HEK293 (cell line): ENCODE data around the gene RAD54L.

Experiments used
- SCRT2 ChIP-seq: fragments of 450-650 bp; formaldehyde crosslinking; IDR thresholded peaks from 2 replicates; pipeline ENCODE4 v1.5.1; 2016; ENCODE audit warnings: missing biosample characterization, missing genetic modification characterization
- ZFP37 ChIP-seq: fragments of 450-650 bp; formaldehyde crosslinking; IDR thresholded peaks from 2 replicates; pipeline ENCODE4 v1.5.1; 2016; ENCODE audit warnings: missing biosample characterization, missing genetic modification characterization
- ZNF121 ChIP-seq: fragments of 450-650 bp; formaldehyde crosslinking; IDR thresholded peaks from 2 replicates; pipeline ENCODE4 v1.5.1; 2016; ENCODE audit warnings: missing biosample characterization, missing genetic modification characterization
- ZNF292 ChIP-seq: fragments of 450-650 bp; formaldehyde crosslinking; IDR thresholded peaks from 2 replicates; pipeline ENCODE4 v1.5.1; 2016; ENCODE audit warnings: low read depth, missing biosample characterization, missing genetic modification characterization, borderline replicate concordance
- ZNF341 ChIP-seq: fragments of 450-650 bp; formaldehyde crosslinking; IDR thresholded peaks from 2 replicates; pipeline ENCODE4; 2016; ENCODE audit warnings: low read depth, missing biosample characterization, missing genetic modification characterization
- ZNF423 ChIP-seq: fragments of 450-650 bp; formaldehyde crosslinking; IDR thresholded peaks from 2 replicates; pipeline ENCODE4 v1.5.1; 2016; ENCODE audit warnings: missing biosample characterization, missing genetic modification characterization
- ZNF596 ChIP-seq: fragments of 450-650 bp; IDR thresholded peaks from 2 replicates; pipeline ENCODE4 v1.5.0; 2018; ENCODE audit warnings: missing biosample characterization, mild to moderate bottlenecking, missing genetic modification characterization, moderate library complexity
- ZNF704 ChIP-seq: fragments of 450-650 bp; formaldehyde crosslinking; IDR thresholded peaks from 2 replicates; pipeline ENCODE4 v1.5.1; 2016; ENCODE audit warnings: missing biosample characterization, missing genetic modification characterization
- ZNF791 ChIP-seq: fragments of 450-650 bp; formaldehyde crosslinking; IDR thresholded peaks from 2 replicates; pipeline ENCODE4 v1.5.1; 2016; ENCODE audit warnings: missing biosample characterization, missing genetic modification characterization
- TF ChIP-seq, protein P1 (sequence below): fragments of 450-650 bp; formaldehyde crosslinking; IDR thresholded peaks from 2 replicates; pipeline ENCODE4 v1.5.1; 2016; ENCODE audit warnings: missing biosample characterization, missing genetic modification characterization
- TF ChIP-seq, protein P2 (sequence below): fragments of 450-650 bp; formaldehyde crosslinking; IDR thresholded peaks from 2 replicates; pipeline ENCODE4 v1.5.1; 2016; ENCODE audit warnings: missing biosample characterization, missing genetic modification characterization
- TF ChIP-seq, protein P3 (sequence below): fragments of 450-650 bp; formaldehyde crosslinking; IDR thresholded peaks from 2 replicates; pipeline ENCODE4 v1.5.1; 2016; ENCODE audit warnings: missing biosample characterization, missing genetic modification characterization

- TF ChIP-seq, protein P1, sequence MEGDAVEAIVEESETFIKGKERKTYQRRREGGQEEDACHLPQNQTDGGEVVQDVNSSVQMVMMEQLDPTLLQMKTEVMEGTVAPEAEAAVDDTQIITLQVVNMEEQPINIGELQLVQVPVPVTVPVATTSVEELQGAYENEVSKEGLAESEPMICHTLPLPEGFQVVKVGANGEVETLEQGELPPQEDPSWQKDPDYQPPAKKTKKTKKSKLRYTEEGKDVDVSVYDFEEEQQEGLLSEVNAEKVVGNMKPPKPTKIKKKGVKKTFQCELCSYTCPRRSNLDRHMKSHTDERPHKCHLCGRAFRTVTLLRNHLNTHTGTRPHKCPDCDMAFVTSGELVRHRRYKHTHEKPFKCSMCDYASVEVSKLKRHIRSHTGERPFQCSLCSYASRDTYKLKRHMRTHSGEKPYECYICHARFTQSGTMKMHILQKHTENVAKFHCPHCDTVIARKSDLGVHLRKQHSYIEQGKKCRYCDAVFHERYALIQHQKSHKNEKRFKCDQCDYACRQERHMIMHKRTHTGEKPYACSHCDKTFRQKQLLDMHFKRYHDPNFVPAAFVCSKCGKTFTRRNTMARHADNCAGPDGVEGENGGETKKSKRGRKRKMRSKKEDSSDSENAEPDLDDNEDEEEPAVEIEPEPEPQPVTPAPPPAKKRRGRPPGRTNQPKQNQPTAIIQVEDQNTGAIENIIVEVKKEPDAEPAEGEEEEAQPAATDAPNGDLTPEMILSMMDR (tag by site-specific recombination): no peak
- TF ChIP-seq, protein P2, sequence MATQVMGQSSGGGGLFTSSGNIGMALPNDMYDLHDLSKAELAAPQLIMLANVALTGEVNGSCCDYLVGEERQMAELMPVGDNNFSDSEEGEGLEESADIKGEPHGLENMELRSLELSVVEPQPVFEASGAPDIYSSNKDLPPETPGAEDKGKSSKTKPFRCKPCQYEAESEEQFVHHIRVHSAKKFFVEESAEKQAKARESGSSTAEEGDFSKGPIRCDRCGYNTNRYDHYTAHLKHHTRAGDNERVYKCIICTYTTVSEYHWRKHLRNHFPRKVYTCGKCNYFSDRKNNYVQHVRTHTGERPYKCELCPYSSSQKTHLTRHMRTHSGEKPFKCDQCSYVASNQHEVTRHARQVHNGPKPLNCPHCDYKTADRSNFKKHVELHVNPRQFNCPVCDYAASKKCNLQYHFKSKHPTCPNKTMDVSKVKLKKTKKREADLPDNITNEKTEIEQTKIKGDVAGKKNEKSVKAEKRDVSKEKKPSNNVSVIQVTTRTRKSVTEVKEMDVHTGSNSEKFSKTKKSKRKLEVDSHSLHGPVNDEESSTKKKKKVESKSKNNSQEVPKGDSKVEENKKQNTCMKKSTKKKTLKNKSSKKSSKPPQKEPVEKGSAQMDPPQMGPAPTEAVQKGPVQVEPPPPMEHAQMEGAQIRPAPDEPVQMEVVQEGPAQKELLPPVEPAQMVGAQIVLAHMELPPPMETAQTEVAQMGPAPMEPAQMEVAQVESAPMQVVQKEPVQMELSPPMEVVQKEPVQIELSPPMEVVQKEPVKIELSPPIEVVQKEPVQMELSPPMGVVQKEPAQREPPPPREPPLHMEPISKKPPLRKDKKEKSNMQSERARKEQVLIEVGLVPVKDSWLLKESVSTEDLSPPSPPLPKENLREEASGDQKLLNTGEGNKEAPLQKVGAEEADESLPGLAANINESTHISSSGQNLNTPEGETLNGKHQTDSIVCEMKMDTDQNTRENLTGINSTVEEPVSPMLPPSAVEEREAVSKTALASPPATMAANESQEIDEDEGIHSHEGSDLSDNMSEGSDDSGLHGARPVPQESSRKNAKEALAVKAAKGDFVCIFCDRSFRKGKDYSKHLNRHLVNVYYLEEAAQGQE (tag by site-specific recombination): no peak
- no peak for TF ChIP-seq ZNF596 (tag by site-specific recombination)
- no peak for TF ChIP-seq SCRT2 (tag by site-specific recombination)
- TF ChIP-seq ZNF791 (tag by site-specific recombination): no peak
- no peak for TF ChIP-seq ZNF423 (tag by site-specific recombination)
- TF ChIP-seq, protein P3, sequence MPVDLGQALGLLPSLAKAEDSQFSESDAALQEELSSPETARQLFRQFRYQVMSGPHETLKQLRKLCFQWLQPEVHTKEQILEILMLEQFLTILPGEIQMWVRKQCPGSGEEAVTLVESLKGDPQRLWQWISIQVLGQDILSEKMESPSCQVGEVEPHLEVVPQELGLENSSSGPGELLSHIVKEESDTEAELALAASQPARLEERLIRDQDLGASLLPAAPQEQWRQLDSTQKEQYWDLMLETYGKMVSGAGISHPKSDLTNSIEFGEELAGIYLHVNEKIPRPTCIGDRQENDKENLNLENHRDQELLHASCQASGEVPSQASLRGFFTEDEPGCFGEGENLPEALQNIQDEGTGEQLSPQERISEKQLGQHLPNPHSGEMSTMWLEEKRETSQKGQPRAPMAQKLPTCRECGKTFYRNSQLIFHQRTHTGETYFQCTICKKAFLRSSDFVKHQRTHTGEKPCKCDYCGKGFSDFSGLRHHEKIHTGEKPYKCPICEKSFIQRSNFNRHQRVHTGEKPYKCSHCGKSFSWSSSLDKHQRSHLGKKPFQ (tag by site-specific recombination): no peak
- no peak for TF ChIP-seq ZNF341 (tag by site-specific recombination)
- no peak for TF ChIP-seq ZNF121 (tag by site-specific recombination)
- no peak for TF ChIP-seq ZNF292
- TF ChIP-seq ZFP37: no peak
- TF ChIP-seq ZNF704 (tag by site-specific recombination): no peak
Observed at GRCh38 chr1:46262508-46262907, 14.9 kb downstream of the RAD54L start.
